ENCODE results near the gene PAWR. TPM values are rescaled to one million over a fixed set of nuclear protein-coding genes. Genes with fewer than 3 reads are reported as not detected.

PAWR gene
- total RNA-seq, 4 donors from 2014 or later, result 0.51 to 1.4 (median 0.72) TPM

DNA sequence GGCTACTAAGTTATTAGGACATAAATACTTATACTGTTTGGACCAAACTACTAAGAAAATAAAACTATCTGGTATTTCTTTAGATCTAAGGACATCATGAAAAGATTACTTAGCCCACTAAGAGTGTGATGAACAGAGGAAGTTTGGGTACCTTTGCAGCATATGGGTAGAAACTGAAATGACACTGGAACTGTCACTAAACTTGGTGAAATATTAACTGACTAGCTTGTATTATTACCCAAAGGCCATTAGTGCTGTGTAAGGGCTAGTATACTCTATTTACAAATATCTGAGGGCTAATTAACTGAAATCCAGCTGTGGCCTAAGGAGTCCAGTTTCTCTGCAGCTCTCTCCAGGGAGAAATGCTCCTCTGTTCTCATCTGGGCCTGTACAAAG is 45.5 kb downstream of the PAWR start:
- Histone ChIP-seq H3K9me3 (no peaks in the 10 kb centered on the region), H3K27me3 (no peaks in the 10 kb centered on the region), H3K27ac (no peak overlapping the region), H3K4me3 (no peak overlapping the region), H3K36me3 (no peaks in the 10 kb centered on the region), H3K4me1 (no peaks in the 10 kb centered on the region)
- ATAC-seq (no peak), DNase-seq (no peak)
- TF ChIP-seq, protein P1, sequence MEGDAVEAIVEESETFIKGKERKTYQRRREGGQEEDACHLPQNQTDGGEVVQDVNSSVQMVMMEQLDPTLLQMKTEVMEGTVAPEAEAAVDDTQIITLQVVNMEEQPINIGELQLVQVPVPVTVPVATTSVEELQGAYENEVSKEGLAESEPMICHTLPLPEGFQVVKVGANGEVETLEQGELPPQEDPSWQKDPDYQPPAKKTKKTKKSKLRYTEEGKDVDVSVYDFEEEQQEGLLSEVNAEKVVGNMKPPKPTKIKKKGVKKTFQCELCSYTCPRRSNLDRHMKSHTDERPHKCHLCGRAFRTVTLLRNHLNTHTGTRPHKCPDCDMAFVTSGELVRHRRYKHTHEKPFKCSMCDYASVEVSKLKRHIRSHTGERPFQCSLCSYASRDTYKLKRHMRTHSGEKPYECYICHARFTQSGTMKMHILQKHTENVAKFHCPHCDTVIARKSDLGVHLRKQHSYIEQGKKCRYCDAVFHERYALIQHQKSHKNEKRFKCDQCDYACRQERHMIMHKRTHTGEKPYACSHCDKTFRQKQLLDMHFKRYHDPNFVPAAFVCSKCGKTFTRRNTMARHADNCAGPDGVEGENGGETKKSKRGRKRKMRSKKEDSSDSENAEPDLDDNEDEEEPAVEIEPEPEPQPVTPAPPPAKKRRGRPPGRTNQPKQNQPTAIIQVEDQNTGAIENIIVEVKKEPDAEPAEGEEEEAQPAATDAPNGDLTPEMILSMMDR (IDR thresholded peaks at IDR 0.05 in 4 of 5, conservative IDR thresholded peaks at IDR 0.05 in 1 of 5), result no peak
- TF ChIP-seq POLR2A (IDR thresholded peaks at IDR 0.05), result no peak
- intact Hi-C loops (cut with DNase I; ENCODE audit: low total_unique reads), result no loop called here
- in situ Hi-C loops (cut with MboI; ENCODE audit: low sequenced_read_pairs in 4 of 4), result no loop called here

DNA sequence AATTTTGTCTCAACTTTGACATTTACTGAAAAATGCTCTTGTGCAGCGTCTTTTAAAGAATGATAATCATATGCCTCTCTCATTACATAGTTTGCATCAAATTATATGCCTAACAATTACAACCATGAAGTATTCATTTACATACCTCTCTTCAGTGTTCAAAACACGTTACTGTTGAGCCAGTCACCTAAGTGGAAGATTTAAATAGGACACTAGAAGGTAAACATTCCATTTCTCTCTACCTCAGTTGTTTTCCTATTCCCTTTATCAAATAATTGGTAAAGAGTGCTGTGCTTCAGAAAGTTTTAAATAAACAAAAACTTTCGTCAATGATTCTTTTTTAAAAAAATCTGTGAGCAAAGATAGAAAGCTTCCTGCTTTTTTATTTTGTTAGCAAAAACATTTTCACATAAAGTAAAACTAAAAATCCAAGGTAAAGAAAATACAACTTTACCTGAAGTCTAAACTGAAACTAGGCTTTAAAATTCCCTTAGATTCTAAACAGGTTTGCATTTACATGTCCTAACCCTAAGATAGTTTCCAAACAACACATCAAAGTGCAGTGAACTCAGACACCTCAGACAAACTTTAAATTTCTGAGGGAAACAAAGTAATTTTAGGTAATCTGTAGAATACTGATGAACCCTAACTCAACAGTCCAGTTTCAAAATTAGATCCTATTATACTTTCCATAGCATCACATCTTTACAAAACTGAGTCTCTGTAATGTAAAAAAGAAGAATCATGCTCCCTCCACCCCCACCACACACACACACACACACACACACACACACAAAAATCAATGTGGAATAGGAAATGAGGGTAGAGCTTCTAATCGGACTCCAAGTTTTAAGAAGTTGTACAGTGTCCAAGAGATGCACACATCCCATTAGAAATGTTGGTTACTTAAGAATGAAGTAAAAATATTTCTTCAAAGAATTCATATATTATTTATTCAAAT is 46.2 kb downstream of the PAWR start:
- intact Hi-C loops (cut with DNase I; ENCODE audit: low total_unique reads) (no loop called here), in situ Hi-C loops (cut with MboI; ENCODE audit: low sequenced_read_pairs in 4 of 4) (no loop called here)
- Histone ChIP-seq H3K27ac (no peak overlapping the region), H3K36me3 (no peaks in the 10 kb centered on the region), H3K27me3 (no peaks in the 10 kb centered on the region), H3K9me3 (no peaks in the 10 kb centered on the region), H3K4me1 (no peaks in the 10 kb centered on the region), H3K4me3 (no peak overlapping the region)
- ATAC-seq (no peak), DNase-seq (no peak)
- TF ChIP-seq, protein P1 (IDR thresholded peaks at IDR 0.05 in 4 of 5, conservative IDR thresholded peaks at IDR 0.05 in 1 of 5), result no peak
- no peak for TF ChIP-seq POLR2A (IDR thresholded peaks at IDR 0.05)

GRCh38 chr12:79643821-79644220 is 46.9 kb downstream of the PAWR start:
- Histone ChIP-seq H3K27ac (no peak overlapping the region), H3K36me3 (no peaks in the 10 kb centered on the region), H3K4me3 (no peak overlapping the region), H3K9me3 (no peaks in the 10 kb centered on the region), H3K4me1 (no peaks in the 10 kb centered on the region), H3K27me3 (no peaks in the 10 kb centered on the region)
- ATAC-seq (no peak), DNase-seq (no peak)
- in situ Hi-C loops (cut with MboI; ENCODE audit: low sequenced_read_pairs in 4 of 4) (no loop called here), intact Hi-C loops (cut with DNase I; ENCODE audit: low total_unique reads) (no loop called here)
- TF ChIP-seq, protein P1 (IDR thresholded peaks at IDR 0.05 in 4 of 5, conservative IDR thresholded peaks at IDR 0.05 in 1 of 5), result no peak
- TF ChIP-seq POLR2A (IDR thresholded peaks at IDR 0.05), result no peak

DNA sequence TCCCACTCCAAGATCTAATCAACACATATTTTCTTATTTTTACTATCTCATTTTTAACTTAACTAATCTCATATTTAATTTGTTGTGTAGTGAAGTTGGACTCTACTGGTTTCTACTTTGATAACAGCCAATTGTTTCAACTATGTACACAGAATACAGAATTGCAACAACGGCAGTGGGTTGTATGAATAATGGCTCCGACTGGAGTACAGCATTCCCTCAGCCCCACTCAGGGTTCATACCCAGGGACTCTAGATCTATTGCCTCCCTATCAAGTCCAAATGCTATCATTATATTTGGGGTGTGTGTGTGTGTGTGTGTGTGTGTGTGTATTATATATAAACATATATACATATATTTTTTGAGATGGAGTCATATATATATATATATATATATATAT is 52.3 kb downstream of the PAWR start:
- no peaks in the 10 kb centered on the region for H3K36me3 ChIP-seq
- no peaks in the 10 kb centered on the region for H3K27me3 ChIP-seq
- H3K9me3 ChIP-seq, result no peaks in the 10 kb centered on the region
- no peak for TF ChIP-seq POLR2A (IDR thresholded peaks at IDR 0.05)
- TF ChIP-seq, protein P1 (IDR thresholded peaks at IDR 0.05 in 4 of 5, conservative IDR thresholded peaks at IDR 0.05 in 1 of 5), result no peak
- ATAC-seq (no peak), DNase-seq (no peak)
- H3K4me1 ChIP-seq, result no peaks in the 10 kb centered on the region
- in situ Hi-C loops (cut with MboI; ENCODE audit: low sequenced_read_pairs in 4 of 4) (no loop called here), intact Hi-C loops (cut with DNase I; ENCODE audit: low total_unique reads) (no loop called here)
- H3K27ac ChIP-seq, result no peak overlapping the region
- H3K4me3 ChIP-seq, result no peak overlapping the region

Data from gastrocnemius medialis (tissue), 4 donors.